NCI-H1092 treated with DMSO at 0.1 percent for 48 hours (cell line): ENCODE results near the gene SLC3A2.
A peak's percentile ranks its signal among the peaks of the same experiment; 100 is the strongest.

Source experiments
- DNase-seq: peaks from one replicate; lab custom pipeline; 2025; lab: John Stamatoyannopoulos, UW

The SLC3A2 gene

DNA sequence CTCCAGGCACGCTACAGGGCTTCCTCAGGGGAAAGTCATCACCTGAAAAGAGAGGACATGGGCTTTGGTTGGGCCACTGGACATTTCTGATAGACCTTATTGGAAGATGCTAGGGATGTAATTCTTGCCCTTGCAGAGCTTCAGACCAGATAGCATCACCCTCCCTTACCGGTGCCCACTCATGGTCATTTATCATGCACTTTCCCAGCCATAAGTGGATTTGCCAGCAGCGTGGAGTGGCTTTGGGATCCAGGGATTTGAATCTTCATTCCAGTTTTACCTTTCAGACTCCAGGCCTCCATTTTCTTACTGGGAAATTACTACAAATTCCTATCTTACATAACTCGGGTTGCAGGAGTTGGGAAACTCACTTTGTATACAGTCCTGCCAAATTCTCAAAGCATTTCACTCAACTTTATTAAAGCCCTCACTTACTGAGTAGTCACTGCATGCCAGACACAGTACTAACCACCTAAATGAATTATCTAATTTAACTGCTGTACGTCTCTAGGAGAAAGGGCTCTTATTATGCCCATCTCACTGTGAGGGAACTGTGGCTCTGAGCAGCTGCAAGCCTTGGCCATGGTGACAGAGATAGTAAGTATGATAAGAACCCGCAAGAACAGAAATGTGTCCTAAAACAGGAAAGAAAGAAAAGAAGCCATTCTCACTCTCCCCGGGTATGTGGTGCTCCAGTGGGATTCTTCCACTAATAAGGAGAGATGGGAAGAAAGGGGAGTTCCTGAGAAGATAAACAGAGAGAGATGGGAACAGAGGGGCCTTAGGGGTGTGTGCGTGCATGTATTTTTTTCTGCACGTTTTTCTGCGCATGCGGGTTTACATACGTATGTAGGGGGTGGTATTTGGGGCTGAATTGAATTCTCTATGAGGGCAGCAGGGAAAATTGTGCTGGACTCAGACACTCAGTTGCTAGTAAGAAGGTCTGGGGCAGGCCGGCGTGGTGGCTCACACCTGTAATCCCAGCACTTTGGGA lies 30.7 kb downstream of the SLC3A2 start:
- no peak for DNase-seq

DNA sequence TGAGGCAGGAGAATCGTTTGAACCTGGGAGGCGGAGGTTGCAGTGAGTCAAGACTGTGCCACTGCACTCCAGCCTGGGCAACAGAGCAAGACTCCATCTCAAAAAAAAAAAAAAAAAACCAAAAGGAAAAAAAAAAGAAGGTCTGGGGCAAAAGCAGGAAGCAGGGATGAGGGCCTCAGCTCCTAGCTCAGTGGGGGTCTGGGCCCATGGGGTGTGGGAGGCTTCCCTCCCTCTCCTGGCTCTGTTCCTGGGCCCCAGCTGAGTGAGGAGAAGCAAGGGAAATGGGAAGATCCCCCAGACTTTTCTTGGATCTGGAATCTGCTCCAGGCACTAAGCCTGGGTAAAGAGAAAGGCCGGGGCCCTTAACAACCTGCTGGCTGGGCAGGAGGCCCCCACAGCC lies 31.6 kb downstream of the SLC3A2 start:
- DNase-seq, result no peak

DNA sequence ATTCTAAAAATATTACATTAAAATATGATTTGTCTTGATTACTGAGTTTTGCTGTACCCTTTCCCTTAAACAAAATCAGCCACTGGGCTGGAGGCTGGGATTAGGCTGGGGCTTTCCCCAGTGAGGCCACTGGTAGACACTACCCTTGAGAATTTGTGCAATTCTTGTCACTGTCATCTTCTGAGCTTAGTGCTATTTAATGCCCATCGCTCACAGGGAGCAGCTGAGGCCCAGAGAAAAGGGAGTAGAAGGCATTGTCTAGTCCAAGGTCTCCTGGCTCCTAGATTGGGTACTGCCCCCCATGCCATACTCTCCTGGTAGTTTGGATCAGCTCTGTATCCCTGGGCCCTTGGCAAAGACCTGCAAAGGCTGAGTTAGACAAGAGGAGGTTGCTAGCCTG lies 33.7 kb downstream of the SLC3A2 start:
- no peak for DNase-seq

GRCh38 chr11:62917906-62918502 lies 37.3 kb downstream of the SLC3A2 start:
- DNase-seq, result no peak

- no peak for DNase-seq
Measured at GRCh38 chr11:62918531-62918930, 37.8 kb downstream of the SLC3A2 start.

DNA sequence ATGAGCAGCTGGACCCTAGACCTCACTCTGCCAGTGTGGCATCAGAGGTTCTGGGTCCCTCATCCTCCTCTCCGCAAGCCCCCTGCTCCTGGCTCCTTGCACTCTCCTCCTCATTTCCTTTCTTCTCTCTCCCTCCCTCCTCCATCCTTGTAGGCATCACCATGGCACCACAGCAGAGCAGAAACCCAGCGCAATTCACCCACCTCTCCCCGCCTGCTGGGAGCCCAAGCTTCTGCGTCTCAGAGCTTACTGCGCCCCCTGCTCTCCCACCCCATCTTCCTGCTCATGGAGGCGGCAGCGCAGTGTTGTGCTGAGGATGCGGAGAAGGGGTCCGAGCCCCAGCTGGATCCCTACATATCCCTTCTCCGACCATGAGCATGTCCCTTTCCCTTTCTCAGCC lies 38.8 kb downstream of the SLC3A2 start:
- no peak for DNase-seq

DNA sequence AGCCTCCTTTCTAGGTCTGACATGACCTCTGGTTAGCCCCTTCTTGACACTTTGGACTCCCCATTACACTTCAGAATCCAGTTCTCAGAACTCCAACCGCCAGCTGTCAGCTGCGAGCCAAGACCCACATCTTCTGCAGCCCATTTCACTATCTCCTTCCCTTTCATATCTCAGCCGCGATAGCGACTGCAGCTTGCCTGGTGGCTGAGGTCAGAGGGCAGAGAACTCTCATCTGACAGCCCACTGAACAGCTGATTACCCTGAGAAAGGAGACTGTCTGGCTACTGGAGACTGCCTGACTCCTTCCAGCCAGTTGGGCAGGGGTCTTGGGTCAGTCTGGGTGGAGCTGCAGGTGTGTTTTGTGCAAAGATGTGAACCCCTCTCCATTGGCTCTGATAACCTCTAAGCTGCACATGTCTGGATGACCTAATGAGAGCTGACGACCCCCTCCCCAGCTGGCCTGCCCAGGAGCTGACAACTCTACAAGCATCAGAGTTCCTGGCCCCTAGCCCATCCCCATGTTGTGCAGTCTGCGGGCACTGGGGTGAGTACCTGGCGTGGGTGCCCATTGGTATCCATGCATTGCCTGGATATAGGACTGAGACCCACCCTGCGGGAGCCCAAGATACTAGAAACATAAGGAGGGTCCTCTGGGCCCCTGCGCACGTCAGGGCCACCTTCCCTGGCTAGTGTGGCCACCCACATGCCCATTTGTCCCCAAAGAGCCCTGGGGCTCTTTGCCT lies 39.4 kb downstream of the SLC3A2 start:
- DNase-seq, result no peak

DNA sequence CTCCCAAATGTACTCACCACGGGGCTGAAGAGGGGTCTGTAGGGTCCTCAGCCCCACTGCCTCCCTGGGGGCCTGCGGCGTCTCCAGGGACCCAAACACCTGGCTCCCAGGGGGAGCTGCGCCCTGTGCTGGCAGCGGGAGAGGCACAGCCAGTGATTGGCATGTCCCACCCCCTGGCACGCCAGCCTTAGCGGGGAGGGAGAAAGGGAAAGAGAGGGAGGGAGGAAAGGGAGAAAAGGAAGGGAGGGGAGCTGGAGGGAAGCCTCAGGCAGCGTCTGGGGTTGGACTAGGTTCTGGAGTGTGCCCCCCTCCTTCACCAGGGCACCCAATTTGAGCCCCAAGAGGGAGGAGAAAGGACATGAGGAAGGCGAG lies 40.5 kb downstream of the SLC3A2 start, which contains the start of gene CHRM1:
Gene CHRM1 (minus strand): TSS at position 163 of the 372 bp plus-strand sequence. CDS start 10,263 bp downstream, outside the sequence.
- no peak for DNase-seq

- peak; percentile 31 for DNase-seq
Measured at GRCh38 chr11:62921573-62922188, 41.0 kb downstream of the SLC3A2 start.

DNA sequence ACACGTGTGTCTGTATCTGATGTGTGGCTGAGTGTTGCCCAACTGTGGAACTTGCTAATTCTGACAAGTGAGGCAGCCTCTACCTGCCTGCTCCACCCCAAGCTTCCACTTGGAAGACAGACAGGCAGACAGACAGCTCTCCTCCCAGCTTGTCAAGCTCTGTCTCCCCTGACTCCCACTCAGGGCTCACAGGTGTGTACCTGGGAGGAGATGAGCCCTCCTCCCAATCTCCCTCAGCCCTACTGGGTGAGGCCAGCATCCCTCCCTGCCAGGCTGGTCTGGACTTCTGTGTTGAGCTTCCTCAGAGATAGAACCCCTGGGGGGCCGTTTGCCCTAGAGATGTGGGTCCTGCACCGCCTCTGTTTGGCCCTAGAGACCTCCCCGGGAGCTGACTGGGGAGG lies 41.5 kb downstream of the SLC3A2 start:
- no peak for DNase-seq

- DNase-seq, result no peak
Measured at GRCh38 chr11:62922653-62923431, 42.1 kb downstream of the SLC3A2 start.

GRCh38 chr11:62923601-62924411 lies 43.1 kb downstream of the SLC3A2 start:
- no peak for DNase-seq

DNA sequence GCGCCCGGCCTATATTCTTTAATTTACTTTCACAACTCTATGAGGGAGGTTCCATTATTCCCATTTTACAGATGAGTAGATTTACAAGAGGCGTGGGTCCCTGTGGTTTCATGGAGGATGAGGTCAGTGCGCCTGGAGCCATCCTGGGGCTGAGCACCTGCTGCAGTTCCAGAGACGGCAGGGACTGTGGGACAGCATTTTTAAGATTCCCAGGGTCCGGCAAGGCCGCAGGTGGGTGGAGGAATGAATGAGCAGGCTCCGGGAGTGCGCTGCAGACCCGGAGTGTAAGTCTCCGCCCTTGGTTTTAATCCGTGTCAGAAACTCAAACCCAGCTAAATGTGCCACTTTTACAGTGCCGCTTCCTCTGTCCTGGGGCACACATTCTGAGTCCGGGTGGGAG lies 44.6 kb downstream of the SLC3A2 start:
- no peak for DNase-seq

DNA sequence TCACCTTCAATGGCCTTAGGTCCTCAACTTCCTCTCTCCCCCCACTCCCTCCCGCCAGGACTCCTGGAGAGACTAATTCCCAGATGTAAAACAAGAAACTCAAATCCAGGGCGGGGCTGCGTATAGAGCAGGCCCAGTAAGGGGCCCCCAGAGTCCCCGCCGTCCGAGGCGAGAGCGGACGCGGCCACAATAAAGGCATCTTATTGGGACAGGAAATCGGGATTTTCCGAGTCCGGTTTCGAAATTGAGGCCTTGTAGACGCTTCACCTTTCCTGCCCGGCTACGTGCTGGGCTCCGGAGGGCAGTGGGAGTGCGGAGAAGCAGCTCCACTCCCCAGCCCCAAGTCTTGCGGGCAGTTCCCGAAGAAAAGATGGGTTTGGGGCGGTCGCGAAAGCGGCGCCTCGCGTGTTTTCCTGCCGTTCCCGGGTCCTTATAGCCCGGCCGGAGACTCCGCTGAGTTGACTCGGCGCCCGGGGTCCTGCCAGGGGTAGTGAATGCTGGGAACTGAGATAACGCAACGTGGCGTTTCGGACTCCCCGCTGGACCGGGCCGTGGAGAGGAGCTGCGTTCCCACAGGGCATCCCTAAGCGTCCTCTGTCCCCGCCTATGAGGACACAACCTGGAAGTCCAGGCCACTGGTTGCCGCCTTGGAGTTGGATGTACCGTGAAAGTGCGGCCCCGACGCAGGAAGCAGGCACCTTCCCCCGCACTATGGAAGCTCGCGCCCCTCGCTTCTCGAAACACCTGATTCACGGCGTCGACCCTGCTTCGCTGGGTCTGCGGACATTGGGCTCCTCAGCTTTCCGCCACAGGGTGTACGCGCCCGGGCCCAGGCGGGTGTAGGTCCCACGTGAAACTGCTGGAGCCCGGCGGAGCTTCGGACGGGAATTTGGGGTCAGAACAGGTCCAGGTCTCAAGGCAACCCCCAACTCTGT lies 45.3 kb downstream of the SLC3A2 start:
- DNase-seq, result no peak

DNA sequence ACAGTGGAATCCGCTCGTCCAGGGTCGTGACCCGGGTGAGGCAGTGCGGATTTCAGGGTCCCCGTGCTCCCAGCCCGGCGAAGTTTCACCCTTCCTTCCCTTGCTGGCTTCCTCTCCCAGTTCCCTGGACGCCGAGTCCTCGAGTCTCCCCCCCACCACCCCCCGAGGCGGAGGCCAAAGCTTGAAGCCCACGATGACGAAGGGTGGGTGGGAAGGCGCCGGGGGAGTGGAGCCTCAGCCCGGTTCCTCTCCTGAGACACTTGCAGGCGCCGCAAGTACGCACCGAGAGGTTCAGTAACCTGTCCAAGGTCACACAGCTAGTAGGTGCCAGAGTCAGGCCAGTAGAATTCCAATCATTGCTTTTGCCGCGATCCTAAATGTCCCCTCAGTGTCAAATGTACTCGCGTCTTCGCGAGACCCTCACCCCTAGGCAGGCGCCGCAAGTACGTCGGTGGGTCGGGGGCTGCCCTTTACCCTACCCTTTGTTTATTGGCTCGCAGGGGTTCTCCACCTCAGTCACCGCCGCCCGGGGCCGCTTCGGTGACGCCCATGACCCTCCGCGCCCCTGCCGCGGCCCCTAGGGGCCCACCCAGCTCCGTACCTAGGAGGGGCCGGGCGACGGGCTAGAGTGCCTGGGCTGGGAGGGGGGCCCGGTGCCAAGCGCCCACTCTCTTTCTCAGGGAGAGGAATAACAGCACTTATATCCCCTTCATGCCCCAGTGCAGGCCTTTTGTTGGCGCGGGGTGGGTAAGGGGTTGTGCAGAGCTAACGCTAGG lies 46.2 kb downstream of the SLC3A2 start:
- DNase-seq, result no peak

GRCh38 chr11:62928011-62928410 lies 47.3 kb downstream of the SLC3A2 start:
- DNase-seq, result no peak

DNA sequence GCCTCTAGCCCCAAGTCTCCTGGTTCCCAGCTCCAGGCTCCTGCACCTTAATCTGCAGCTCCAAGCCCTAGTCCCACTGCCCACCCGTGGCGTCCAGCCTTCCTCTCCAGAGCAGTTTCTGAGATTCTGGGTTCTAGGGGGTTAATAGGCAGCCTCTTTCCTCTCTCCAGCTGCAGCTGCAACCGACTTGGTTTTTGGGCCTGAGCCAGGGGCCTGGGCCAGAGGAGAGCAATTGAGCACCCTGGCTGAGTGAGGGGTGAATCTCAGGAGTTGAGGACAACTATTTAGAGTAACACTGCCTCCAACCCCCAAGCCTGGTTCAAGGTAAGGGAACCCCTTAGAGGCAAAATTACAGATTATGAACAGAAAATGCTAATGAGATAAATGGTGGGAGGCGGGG lies 49.5 kb downstream of the SLC3A2 start:
- peak; percentile 60 for DNase-seq

DNA sequence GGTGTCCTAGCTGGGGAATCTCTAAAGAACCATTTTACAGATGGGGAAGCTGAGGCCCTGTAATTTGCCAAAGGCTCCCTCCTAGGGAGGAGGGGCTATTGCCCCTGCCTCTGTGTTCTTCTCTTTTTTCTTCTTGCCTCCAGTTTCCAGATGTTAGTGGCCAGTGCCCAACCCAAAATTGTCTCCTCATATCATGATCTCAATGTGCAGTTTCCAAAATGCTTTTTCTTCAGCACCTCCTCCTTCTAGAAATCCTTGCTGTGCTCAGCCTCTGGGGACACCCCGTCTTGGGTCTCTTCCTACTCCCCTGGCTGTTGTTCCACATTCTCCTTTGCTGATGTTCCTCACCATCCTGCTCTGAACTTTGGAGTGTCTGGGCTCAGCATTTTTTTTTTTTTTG lies 50.0 kb downstream of the SLC3A2 start:
- no peak for DNase-seq
